Middle frontal gyrus (tissue), 1 donor: ENCODE measurements around the gene ZSWIM9.
A peak's percentile ranks its signal among the peaks of the same experiment; 100 is the strongest.

ENCODE experiments used
- DNase-seq: peaks from one replicate; pipeline ENCODE4 v3.0.0-alpha.2; 2015; ENCODE audit warnings: low spot score; ENCODE audit errors: extremely low spot score

ZSWIM9 gene

DNA sequence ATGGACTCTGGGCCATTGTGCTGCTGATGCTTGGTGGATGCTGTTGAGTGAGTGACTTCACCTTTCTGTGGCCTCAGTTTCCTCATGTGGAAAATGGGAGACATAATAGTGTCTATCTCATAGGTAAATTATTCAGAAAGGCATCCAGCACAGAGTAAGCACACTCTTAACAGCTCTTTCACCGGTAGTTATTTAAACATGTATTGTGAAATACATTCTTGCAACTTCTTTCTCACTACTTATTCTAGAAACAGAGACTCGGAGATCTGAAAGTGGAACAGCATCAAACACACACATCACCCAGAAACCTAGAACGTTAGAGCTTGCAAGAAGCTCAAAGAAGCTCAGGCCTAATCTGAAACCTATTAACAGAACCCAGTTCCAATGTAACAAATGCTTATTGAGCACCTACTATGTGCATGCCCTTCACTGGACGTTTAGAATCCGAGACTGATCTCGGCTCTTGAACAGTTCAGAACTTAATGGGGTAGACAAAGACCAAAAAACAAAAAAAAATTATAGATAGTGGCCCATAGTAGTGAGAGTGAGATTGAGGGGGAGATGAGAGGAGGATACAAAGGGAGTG, 4.1 kb downstream of the ZSWIM9 start:
- no peak for DNase-seq

DNA sequence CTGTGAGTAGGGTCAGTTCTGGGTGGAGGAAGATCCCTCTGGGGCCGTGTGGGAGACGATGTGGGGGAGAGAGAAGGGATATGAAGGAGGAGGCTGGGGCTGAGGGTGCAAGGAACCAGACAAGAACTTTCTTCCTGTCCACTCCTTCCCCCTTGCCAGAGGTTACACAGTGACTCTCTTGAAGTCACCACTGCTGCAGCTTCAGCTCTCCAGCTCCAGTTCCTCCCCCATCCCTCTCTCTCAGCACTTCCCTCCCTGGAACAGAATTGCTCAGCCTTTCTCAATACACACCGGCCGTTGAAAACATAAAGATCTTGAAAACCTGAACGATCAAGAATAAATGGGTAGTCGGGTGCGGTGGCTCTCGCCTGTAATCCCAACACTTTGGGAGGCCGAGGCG, 5.1 kb downstream of the ZSWIM9 start:
- DNase-seq: no peak

DNA sequence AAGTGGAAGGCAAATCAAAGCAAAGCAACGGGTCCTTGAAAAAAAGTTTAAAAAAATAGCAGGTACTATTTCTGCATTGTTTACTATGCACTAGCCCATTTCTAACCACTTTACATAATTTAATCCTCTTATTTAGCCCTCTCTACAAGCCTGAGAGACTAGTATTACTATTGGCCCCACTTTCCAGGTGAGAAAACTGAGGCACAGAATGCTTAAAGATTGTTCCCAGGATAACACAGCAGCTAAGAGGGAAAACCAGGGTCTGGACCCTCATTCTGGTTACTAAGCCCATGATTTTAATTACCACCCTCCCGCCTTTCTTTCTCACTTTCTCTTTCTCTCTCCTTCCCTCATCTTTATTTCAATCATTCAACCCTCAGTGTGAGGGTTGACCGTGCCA, 5.7 kb downstream of the ZSWIM9 start:
- DNase-seq: no peak

DNA sequence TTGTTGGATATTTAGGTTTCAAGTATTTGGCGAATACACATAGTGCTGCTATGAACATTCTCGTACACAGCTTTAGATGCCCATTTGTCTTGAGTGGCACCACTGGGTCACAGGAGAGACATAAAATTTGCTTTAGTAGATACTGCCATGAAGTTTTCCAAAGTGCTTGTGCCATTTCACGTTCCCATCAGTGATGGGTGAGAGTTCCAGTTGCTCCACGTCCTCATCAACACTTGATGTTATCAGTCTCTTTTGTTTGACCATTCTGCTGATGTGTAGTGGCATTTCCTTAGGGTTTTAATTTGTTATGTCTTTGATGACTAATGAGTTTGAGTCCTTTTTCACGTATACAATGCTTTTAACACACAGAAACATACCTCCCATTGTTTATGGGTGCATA, 11.0 kb downstream of the ZSWIM9 start:
- DNase-seq: no peak

DNA sequence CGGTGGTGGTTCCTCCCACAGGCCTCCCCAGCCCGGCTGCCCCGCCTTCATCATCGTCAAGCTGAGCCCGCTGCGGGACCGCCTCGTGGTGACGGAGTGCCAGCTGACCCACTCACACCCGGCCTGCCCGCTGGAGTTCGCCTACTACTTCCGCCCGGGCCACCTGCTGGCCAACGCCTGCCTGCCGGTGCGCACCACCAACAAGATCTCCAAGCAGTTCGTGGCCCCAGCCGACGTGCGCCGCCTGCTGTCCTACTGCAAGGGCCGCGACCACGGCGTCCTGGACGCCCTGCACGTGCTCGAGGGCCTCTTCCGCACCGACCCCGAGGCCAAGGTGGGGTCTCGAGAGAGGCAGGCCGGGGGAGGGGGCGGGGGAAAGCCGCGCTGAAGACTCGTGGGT, 12.0 kb downstream of the ZSWIM9 start:
- DNase-seq: no peak

DNA sequence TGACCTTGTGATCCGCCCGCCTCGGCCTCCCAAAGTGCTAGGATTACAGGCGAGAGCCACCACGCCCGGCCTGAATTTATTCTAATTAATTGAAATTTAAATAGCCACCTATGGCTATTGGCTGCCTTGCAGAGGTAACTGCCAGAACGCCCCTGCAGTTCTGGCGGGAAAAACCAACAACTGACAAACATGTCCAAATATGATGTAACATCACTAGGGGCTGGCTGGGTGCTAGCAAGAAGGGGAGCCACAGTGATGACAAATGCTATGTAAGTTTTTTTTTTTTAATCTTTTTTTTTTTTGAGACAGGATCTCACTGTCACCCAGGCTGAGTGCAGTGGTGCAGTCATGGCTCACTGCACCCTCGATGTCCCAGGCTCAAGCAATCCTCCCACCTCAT, 12.9 kb downstream of the ZSWIM9 start:
- no peak for DNase-seq

DNA sequence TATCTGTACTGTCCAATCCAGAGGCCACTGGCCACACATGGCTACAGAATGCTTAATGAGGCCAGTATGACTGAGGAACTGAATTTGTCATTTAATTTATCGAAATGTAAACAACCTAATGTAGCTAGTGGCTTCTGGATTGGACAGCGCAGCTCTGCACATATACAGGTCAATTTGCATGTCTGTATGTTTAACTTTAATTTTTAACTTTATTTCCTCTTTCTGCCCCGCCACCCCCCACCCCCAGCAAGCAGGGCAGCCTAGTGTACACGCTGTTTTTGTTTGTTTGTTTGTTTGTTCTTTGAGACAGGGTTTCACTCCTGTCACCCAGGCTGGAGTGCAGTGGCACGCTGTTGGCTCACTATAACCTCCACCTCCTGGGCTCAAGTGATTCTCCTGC, 15.5 kb downstream of the ZSWIM9 start:
- DNase-seq: no peak

DNA sequence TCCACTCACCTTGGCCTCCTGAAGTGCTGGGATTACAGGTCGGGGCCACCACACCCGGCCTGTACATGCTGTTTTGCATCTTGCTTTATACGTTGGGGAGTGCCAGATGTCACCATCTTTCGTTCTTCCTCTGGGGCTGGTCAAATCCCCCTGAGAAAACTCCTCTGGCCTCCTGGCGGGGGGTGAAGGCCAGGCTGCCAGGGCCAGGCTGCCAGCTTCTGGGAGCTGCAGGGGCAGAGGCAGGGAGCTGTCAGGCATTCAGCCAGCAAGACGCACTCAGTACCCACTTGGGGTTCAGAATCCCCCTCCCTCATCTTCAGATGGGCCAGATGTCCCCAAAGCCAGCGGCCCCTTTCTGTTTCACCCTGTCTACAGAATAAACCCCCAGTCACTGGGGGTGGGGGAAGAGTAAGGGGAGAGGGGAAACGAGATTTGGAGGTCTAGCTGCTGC, 16.1 kb downstream of the ZSWIM9 start:
- DNase-seq: no peak

DNA sequence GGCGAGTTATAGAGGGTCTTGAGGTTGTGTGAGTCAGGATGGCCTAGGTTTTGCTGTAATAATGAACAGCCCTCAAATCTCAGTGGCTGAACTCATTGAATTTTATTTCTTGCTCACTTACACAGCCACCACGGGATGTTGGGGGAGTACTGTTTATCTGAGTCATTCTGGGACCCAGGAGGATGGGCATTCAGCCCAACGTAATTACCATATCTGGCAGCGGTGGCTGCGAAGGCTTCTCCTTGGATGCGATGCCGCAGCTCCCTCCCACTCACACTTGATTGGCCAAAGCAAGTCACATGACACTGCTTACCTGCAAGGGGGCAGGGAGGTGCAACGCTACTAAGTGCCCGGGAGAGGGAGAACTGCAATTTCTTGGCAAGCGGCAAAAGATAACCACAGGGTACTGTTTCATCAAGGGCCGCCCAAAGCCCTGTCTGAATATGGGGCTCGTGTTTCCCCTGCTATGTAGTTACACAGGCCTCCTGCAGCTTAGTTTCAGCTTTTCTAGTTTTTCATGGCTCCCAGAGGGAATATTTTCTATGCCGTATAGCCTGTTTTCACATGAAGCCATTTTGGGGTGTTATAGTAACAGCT, 19.9 kb downstream of the ZSWIM9 start:
- DNase-seq: peak; percentile 78

DNA sequence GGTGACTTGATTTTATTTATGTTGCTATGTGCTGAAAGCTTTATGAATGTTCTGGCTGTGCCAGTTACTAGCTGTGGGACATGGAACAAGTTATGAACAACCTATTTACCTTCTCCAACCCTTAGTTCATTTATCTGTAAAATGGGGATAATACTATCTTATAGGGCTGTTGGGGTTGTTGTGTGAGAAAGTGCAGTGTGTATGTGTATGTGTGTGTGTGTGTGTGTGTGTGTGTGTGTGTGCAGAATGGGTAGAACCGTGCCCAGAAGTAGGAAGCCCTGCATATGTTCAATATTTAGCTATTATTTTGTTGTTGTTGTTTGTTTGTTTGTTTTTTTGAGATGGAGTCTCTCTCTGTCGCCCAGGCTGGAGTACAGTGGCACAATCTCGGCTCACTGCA, 20.4 kb downstream of the ZSWIM9 start:
- no peak for DNase-seq

DNA sequence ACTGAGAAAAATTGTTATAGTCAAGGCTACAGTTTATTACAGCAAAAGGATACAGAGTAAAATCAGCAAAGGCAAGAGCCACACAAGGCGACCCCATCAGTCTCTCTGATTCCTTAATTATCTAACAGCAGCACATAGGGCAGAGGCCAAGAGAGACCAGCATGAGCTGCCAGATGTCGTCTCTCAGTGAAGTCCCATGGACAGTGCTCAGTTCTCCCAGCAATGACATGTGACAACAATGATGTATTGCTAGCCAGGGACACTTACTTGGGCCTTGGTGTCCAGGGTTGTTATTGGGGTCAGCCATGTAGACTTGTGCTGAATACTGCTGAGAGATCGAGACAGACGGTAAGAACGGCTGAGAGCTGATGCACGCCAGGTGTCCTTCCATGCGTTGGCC, 22.3 kb downstream of the ZSWIM9 start:
- DNase-seq: no peak

DNA sequence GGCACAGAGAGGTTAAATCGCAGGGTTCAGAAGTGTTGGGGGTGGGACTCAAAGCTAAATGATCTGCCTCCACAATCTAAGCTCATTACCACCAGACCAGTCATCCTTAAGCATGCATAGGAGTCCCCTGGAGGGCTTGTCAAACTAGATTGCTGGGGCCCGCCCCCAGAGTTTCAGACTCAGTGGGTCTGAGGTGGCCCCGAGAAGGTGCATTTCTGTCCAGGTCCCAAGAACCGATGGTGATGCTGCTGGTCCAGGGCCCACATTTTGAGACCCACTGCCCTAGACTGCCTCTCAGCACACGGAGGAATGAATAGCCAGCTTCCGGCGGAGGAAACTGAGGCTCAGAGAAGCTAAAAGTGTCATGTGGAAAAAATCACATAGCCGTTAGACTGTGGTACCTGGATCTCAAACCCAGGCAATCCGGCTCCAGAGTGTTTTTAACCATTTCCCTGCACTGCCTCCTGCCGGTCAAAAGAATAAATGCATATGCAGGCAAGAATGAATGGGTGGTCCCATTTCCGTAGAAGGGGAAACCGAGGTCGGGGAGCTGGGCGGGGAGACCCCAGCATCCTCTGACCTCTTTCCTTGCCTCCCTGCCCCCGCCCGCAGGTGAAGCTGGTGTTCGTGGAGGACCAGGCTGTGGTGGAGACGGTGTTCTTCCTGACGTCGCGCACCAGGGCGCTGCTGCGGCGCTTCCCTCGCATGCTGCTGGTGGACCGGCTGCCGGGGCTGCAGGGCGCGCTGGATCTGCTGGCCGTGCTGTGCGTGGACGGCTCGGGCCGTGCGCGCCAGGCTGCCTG, 23.8 kb downstream of the ZSWIM9 start:
- no peak for DNase-seq

DNA sequence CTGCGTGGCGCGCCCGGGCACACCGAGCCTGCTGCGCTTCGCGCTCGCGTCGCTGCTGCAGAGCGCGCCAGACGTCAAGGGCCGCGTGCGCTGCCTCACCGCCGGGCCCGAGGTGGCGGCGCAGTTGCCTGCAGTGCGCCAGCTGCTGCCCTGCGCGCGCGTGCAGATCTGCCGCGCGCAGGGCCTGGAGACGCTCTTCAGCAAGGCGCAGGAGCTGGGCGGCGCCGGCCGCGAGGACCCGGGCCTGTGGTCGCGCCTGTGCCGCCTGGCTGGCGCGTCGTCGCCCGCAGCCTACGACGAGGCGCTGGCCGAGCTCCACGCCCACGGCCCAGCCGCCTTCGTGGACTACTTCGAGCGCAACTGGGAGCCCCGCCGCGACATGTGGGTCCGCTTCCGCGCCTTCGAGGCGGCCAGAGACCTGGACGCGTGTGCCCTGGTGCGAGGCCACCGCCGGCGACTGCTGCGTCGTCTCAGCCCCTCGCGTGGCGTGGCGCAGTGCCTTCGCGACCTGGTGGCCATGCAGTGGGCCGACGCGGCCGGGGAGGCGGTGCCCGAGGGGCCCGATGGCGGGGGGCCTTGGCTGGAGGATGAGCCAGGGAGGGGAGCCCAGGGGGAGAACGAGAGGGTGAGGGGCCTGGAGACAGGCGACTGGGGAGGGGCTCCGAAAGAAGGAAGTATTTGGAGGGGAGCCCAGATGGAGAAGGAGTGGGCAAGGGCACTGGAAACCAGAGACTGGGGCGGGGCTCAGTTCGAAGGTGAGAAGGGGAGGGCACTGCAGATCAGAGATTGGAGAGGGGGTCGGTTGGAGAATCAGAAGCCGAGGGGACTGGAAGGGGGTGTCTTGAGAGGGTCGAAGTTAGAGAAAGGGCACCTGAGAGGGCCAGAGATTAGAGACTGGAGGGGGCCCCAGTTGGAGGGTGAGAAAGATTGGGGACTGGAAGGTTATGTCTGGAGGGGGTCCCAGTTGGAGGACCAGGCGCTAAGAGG, 24.7 kb downstream of the ZSWIM9 start:
- no peak for DNase-seq

DNA sequence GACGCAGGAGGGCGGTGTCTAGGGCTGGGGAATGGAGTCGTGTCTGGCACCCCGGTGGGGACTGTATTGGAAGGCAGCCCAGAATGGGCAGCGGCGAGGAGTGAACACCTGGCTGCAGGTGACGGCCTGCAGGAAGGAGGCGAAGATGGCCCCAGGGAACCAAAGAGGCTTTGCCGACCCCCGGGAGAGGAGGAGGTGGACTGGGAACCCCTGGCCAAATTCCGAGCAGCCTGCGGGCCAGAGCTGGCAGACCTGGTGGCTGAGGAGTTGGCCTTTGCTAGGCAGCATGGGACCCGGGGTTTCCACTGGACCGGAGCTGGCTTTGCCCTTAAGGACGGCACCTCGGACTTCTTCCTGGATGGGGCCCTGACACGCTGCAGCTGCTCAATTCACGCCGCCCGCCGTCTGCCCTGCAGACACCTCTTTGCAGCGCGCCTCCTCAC, 25.9 kb downstream of the ZSWIM9 start:
- DNase-seq: no peak

DNA sequence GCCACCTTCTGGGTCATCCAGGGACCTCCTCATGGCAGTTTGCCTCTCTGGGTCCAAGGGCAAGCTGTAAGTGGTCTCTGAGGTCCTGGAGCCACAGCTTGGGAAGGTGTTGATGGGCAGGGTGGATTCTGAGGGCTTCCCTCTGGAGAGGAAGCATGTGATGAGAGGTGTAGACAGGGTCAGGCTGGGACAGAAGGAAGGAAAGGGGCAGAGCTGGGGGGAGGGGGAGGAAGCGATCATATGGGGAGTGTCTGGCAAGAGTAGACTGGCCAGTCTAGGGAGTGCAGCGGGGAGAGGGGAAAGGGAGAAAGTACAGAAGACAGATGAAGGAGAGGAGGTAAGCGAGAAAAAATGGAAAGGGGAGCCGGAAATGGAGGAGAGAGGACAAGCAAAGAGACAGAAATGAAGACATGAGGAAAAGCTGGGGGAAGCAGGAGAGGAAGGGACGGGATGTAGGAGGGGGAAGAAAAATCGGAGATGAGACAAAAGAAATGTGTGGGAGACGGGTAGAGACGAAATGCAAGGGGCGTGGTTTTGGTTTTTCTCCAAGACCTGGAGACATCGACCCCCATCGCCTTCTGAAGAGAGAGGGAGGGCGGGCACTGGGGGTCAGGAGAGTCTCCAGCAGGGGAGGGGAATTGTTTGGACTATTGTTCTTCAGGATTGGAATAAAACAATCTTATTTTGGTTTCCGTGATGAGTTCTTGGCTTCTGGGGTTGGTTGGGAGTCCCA, 26.6 kb downstream of the ZSWIM9 start:
- DNase-seq: no peak

DNA sequence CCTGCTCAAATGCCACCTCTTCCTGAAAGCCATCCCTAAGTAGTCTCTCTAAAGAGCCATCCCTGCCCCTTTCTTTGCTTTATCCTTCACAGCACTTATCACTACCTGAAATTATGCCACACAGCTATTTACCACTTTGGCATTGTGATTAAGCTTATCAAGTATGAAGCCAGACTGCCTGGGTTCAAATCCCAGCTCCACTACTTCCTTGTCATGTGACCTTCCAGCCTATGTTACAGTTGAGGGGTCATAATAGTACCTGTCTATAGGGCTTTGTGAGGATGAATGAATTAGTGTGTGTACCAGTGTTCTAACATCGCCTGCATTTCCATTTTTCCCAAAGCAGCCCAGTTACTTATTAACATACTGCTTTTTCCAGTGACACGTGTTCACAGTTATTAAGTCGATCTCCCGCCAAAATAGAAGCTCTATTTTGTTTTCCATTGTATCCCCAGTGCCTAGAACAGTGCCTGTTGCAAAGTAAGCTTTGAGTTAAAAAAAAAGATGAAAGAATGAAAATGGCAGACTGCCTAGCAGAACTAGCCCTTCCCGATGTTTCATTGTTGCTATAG, 32.8 kb downstream of the ZSWIM9 start:
- DNase-seq: no peak

DNA sequence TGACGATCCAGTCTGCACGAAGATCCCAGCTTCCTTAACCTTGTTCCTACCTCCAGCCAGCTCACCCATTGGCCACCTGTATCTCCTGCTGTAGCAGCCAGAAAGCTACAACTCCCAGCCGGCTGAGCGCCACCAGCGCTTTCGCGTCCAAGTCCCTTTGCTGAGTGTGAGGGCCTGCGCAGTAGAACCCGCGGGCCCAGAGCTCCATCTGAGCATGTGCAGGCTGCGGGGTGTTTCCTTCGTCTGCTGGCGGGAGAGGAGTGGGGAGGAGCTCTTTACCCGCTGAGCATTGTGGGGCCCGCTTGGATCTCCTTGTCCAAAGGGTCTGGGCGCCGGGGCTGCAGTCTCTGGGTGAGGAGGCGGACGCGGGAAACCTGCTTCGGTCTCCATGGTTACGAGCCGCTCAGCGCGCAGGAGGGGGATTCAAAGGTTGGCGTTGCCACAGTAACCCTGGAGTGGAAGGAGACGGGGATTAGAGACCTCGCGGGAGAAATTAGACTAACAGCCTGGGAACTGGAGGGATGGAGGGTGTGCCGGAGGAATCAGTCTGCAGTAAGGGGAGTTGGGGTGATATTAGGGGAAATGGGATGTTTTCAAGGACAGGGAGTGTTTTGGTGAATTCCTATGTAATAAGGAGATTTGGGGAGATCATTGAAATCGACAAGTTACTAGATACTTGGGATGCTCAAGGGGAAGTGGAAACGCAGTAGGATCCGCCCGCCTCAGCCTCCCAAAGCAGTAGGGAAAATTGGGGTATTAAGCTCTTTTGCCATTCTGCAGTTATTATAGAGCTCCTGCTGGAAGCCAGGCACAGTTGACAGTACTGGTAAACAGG, 33.5 kb downstream of the ZSWIM9 start:
- peak; percentile 94 for DNase-seq

DNA sequence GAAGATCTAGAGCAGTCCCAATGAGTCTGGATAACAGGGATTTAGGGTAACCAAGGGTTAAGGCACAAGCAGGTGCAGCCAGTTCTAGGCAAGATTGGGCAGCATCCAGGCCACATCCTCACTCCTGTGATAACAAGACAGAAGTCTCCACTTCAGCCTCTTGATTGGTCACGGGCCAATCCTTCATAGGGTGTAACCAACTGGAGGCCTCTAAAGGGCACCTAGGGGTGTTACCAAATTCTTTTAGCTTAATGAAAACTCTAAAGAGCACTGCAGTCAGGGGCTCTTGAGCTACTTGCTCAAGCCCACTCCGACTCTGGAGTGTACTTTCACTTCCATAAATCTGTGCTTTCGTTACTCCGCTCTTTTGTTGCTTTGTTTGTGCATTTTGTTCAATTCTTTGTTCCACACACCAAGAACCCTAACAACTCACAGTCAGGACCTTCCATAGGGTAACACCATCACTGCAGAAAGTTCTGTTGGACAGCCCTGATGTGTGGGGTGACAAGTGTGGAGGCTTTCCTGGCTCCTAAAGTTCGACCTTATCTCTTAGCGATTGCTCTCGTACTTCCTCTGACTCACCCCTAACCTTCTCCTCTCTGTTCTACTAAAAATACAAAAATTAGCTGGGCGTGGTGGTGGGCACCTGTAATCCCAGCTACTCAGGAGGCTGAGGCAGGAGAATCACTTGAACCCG, 36.1 kb downstream of the ZSWIM9 start:
- no peak for DNase-seq

DNA sequence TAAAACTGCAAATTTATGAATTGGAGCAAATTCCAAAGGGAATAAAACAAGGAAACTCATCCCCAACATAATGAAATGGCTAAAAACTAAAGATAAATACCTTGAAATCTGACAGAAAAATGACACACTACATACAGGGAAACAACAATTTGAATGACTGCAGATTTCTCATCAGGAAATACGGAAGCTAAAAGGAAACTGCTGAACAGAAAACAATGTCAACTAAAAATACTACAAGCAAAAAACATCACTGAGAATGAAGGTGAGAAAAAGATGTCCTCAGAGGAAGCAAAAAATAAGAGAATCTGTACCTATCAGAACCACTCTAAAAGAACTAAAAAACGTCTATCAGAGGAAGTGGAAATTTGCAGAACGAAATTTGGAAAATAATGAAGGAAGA, 39.5 kb downstream of the ZSWIM9 start:
- DNase-seq: no peak
